Brain microvascular endothelial cell (primary cell): ENCODE results near the gene HOXD3.

Experiments
- DNase-seq: peaks from one replicate; pipeline ENCODE4 v3.0.0-alpha.2; 2020
- H3K27ac ChIP-seq: fragments of 250-450 bp; sonication (Bioruptor Pico); 2 replicates; pipeline ENCODE4 v1.5.1; 2020; ENCODE audit warnings: mild to moderate bottlenecking, moderate library complexity
- H3K27me3 ChIP-seq: fragments of 250-450 bp; sonication (Bioruptor Pico); replicated peaks from 2 replicates; pipeline ENCODE4 v1.5.1; 2020; ENCODE audit warnings: mild to moderate bottlenecking
- H3K36me3 ChIP-seq: fragments of 250-450 bp; sonication (Bioruptor Pico); replicated peaks from 2 replicates; pipeline ENCODE4 v1.5.1; 2020; ENCODE audit warnings: mild to moderate bottlenecking
- H3K4me3 ChIP-seq: 2 replicates; pipeline ENCODE4 v1.5.1; 2011; ENCODE audit warnings: low read depth, mild to moderate bottlenecking, control low read depth, low read length, moderate library complexity
- CTCF ChIP-seq: IDR thresholded peaks from 2 replicates; pipeline ENCODE4 v1.5.1; 2011; ENCODE audit warnings: low read depth, mild to moderate bottlenecking, moderate library complexity, low read length, control low read depth, inconsistent platforms; ENCODE audit errors: missing control alignments
- in situ Hi-C: cut with HindIII; loops from 2 replicates; pipeline ENCODE4 v1.10.0; 2017; ENCODE audit warnings: low sequenced_read_pairs, low pct_ligation_motif_present

The HOXD3 gene

DNA sequence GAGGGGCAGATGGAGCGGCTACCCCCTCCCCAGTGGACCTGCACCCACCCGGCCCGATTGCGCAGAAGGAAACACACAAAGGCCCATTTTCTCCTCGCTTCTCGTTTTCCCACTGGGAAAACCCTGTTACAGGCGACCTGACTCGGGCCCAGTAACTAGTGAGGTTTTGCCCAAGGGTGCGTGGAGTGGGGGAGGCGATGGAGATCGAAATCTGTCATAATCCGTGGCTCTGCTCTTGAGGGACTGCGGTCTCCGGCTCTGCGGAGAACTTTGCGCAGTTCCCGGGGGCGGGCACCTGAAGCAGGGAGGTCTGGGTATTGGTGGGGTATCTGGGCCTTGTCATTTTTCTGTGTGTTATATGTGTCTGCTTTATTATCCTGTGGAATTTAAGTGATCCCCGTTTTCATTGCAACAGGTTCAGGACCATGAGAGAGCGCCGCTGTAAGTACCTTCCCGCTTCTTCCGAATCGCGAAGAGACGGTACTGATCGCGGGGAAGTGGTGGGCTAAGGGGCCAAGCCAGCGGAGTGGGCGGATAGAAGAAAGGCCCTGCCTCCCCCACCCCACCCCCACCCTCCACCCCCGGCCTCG, 9.8 kb upstream of the HOXD3 start:
- no peak for DNase-seq
- no peak for TF ChIP-seq CTCF
- in situ Hi-C loops, result loop anchor here (25.0 kb wide), 1 partner anchor 490 kb away; no protein-coding TSS in a partner anchor
- H3K27me3 ChIP-seq, result peaks cover 77% of the 10 kb centered on the region
- no peaks in the 10 kb centered on the region for H3K36me3 ChIP-seq
- H3K4me3 ChIP-seq, result no peak overlapping the region
- H3K27ac ChIP-seq, result no peak overlapping the region

- H3K27ac ChIP-seq, result no peak overlapping the region
- no peak for TF ChIP-seq CTCF
- H3K4me3 ChIP-seq, result no peak overlapping the region
- in situ Hi-C loops, result loop anchor here (25.0 kb wide), 1 partner anchor 489 kb away; no protein-coding TSS in a partner anchor
- H3K27me3 ChIP-seq, result peaks cover 80% of the 10 kb centered on the region
- no peak for DNase-seq
- H3K36me3 ChIP-seq, result no peaks in the 10 kb centered on the region
These were observed 9.2 kb upstream of the HOXD3 start for GRCh38 chr2:176147800-176148496.

- no peaks in the 10 kb centered on the region for H3K36me3 ChIP-seq
- peaks cover 89% of the 10 kb centered on the region for H3K27me3 ChIP-seq
- H3K27ac ChIP-seq, result no peak overlapping the region
- TF ChIP-seq CTCF, result no peak
- H3K4me3 ChIP-seq, result no peak overlapping the region
- in situ Hi-C loops, result loop anchor here (25.0 kb wide), 1 partner anchor 488 kb away; no protein-coding TSS in a partner anchor
- DNase-seq, result no peak
These were observed 8.2 kb upstream of the HOXD3 start for GRCh38 chr2:176148751-176149421.

DNA sequence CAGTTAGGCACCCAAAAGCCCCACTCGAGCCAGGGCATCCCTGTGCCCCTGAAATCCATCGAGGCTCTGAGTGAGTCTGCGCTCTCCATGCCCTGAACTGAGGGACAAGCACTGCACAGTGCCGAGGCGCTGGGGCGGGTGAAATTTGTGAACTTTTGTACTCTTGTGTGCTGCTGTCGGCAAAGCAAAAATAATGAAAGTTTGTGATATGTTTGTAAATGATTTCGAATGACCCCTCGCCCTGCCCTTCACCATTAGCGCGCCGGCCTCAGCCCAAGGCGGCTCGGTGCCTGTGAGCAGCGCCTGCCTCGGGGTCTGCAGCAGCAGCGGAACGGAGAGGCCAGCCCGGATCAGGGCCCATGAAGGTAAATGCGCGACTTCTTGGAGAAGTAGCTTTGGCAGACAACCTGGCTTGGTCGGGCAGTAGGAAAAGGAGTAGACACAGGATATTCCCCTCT, 7.6 kb upstream of the HOXD3 start:
- no peak for DNase-seq
- no peak overlapping the region for H3K27ac ChIP-seq
- TF ChIP-seq CTCF, result no peak
- in situ Hi-C loops, result loop anchor here (25.0 kb wide), 1 partner anchor 488 kb away; no protein-coding TSS in a partner anchor
- H3K36me3 ChIP-seq, result no peaks in the 10 kb centered on the region
- H3K4me3 ChIP-seq, result no peak overlapping the region
- H3K27me3 ChIP-seq, result peaks cover 93% of the 10 kb centered on the region

DNA sequence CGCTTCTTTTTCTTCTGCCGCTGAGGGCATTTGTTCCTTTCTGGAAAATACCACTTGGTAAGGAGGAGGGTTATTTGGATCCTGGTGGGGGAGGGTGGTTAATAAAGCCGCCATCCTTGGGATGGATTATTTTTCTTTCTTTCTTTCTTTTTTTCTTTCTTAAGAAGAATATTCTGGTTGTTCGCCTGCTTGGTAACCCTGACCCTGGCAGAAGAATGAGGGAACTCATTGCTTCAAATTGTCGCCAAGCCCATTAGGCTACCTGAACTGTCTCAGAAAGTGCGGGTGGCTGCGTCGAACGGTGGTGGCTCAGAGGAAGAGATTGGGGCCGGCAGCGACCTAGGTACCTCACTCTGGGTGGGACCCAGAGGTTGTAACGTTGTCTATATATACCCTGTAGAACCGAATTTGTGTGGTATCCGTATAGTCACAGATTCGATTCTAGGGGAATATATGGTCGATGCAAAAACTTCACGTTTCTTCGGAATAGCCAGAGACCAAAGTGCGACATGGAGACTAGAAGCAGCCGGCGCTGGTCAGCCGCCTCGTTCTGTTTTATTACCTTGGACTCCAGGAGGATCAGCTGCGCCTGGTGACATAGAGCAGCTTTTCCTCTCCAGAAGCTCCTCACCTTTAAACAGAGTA, 7.0 kb upstream of the HOXD3 start:
- Histone ChIP-seq H3K27ac (no peak overlapping the region), H3K36me3 (no peaks in the 10 kb centered on the region), H3K27me3 (peaks cover 93% of the 10 kb centered on the region), H3K4me3 (no peak overlapping the region)
- no peak for TF ChIP-seq CTCF
- no peak for DNase-seq
- in situ Hi-C loops, result loop anchor here (25.0 kb wide), 1 partner anchor 487 kb away; no protein-coding TSS in a partner anchor
